ENCODE data around the gene PTPRJ. TPM values are rescaled to one million over a fixed set of nuclear protein-coding genes. Genes with fewer than 3 reads are reported as not detected.

PTPRJ gene
- total and polyA plus RNA-seq, 2 of the 13 experiments (the other 11 are each of a cell fraction or from before 2014, with no cell fraction given): 1.0 to 1.2 TPM

GRCh38 chr11:48054994-48055291 lies 74.6 kb downstream of the PTPRJ start:
- WGBS (ENCODE audit: low lambda C conversion rate): 100% methylated on average over 1 of the region's 1 CpG
- no peak for DNase-seq (ENCODE audit: low spot score)
- Histone ChIP-seq H2AFZ (ENCODE audit: low read length) (no peak overlapping the region), H4K20me1 (ENCODE audit: insufficient read depth, low read length) (no peaks in the 10 kb centered on the region), H3K9me3 (ENCODE audit: low read length) (no peaks in the 10 kb centered on the region), H3K4me2 (ENCODE audit: low read depth, low read length) (no peak overlapping the region), H3K4me1 (ENCODE audit: insufficient read depth, low read length) (peaks cover 25% of the 10 kb centered on the region), H3K4me3 (replicated peaks in 1 of 3; ENCODE audit: insufficient read depth in 1 of 3, low read depth in 2 of 3, low read length in 3 of 3) (no peak overlapping the region), H3K9ac (ENCODE audit: insufficient read depth, low read depth, low read length) (no peak overlapping the region), H3K27ac (ENCODE audit: extremely low read length, insufficient read depth, low read length) (no peak overlapping the region), H3K27me3 (ENCODE audit: control insufficient read depth in 1 of 2, insufficient read depth in 2 of 2, low read length in 2 of 2) (no peaks in the 10 kb centered on the region), H3K36me3 (replicated peaks in 1 of 2; ENCODE audit: control insufficient read depth in 1 of 2, insufficient read depth in 2 of 2, low read length in 2 of 2) (no peaks in the 10 kb centered on the region), H3K79me2 (ENCODE audit: insufficient read depth, low read length) (no peaks in the 10 kb centered on the region)
- ChIA-PET POLR2A (no interaction called here), CTCF (ENCODE audit: low intra/inter-chr PET ratio, low total read pairs) (no interaction called here)
- BruUV-seq (replicated peaks): no TSS peak
- in situ Hi-C loops (cut with HindIII; ENCODE audit: extremely low pct_ligation_motif_present, low pct_unique_long_range_greater_than_20kb) (no loop called here), intact Hi-C loops (cut with micrococcal nuclease; ENCODE audit: unreplicated experiment) (no loop called here)
- ATAC-seq: no peak
- no peak for FAIRE-seq
- TF ChIP-seq ZBTB43 (CRISPR knock-in tag; conservative IDR thresholded peaks at IDR 0.05) (no peak), CEBPB (IDR thresholded peaks at IDR 0.05; ENCODE audit: borderline replicate concordance, low read depth, low read length) (peak; percentile 33; the same call in 1 of the 2 replicates)

- Histone ChIP-seq H3K9me3 (ENCODE audit: low read length) (no peaks in the 10 kb centered on the region), H3K27me3 (ENCODE audit: control insufficient read depth in 1 of 2, insufficient read depth in 2 of 2, low read length in 2 of 2) (no peaks in the 10 kb centered on the region), H3K4me1 (ENCODE audit: insufficient read depth, low read length) (peaks cover 25% of the 10 kb centered on the region), H3K4me3 (replicated peaks in 1 of 3; ENCODE audit: insufficient read depth in 1 of 3, low read depth in 2 of 3, low read length in 3 of 3) (no peak overlapping the region; a peak in 1 of 6 replicates), H3K27ac (ENCODE audit: extremely low read length, insufficient read depth, low read length) (no peak overlapping the region), H4K20me1 (ENCODE audit: insufficient read depth, low read length) (no peaks in the 10 kb centered on the region), H2AFZ (ENCODE audit: low read length) (no peak overlapping the region), H3K79me2 (ENCODE audit: insufficient read depth, low read length) (no peaks in the 10 kb centered on the region), H3K9ac (ENCODE audit: insufficient read depth, low read depth, low read length) (no peak overlapping the region), H3K4me2 (ENCODE audit: low read depth, low read length) (peak overlapping the region; percentile 51), H3K36me3 (replicated peaks in 1 of 2; ENCODE audit: control insufficient read depth in 1 of 2, insufficient read depth in 2 of 2, low read length in 2 of 2) (no peaks in the 10 kb centered on the region)
- FAIRE-seq (no peak), ATAC-seq (peak; percentile 73), DNase-seq (ENCODE audit: low spot score) (peak; percentile 34)
- CTCF ChIA-PET (ENCODE audit: low intra/inter-chr PET ratio, low total read pairs): no interaction called here
- BruUV-seq (replicated peaks): no TSS peak
- WGBS (ENCODE audit: low lambda C conversion rate): 7% methylated on average over 12 of the region's 12 CpGs
- in situ Hi-C loops (cut with HindIII; ENCODE audit: extremely low pct_ligation_motif_present, low pct_unique_long_range_greater_than_20kb): no loop called here
- intact Hi-C loops (cut with micrococcal nuclease; ENCODE audit: unreplicated experiment): no loop called here
- POLR2A ChIA-PET: no interaction called here
- TF ChIP-seq RBAK (CRISPR knock-in tag; IDR thresholded peaks at IDR 0.05) (no peak), MAFK (conservative IDR thresholded peaks at IDR 0.05 in 1 of 2, IDR thresholded peaks at IDR 0.05 in 1 of 2; ENCODE audit: low read length in 2 of 2) (no peak), PRDM4 (CRISPR knock-in tag; IDR thresholded peaks at IDR 0.05; ENCODE audit: borderline replicate concordance) (no peak), ZNF883 (CRISPR knock-in tag; IDR thresholded peaks at IDR 0.05; ENCODE audit: not compliant biosample characterization) (no peak), ISL2 (CRISPR knock-in tag; IDR thresholded peaks at IDR 0.05) (no peak), STAT5B (CRISPR knock-in tag; IDR thresholded peaks at IDR 0.05) (no peak), RNF219 (CRISPR knock-in tag; IDR thresholded peaks at IDR 0.05) (no peak), KLF13 (CRISPR knock-in tag; IDR thresholded peaks at IDR 0.05) (no peak), CHD4 (IDR thresholded peaks at IDR 0.05; ENCODE audit: borderline replicate concordance, low read length) (no peak)
These were observed 75.2 kb downstream of the PTPRJ start for GRCh38 chr11:48055292-48056132.
